GM21737 (cell line): ENCODE data around the gene CELF2.
"Not testable (repeated sequence)": the region's sequence is repeated elsewhere in the genome, so short reads cannot be mapped to it uniquely, and the experiment has no call there.

Experiments
- ATAC-seq: cut with Tn5 transposase; IDR thresholded peaks from one replicate; pipeline ENCODE4 v1.9.1; 2021; ENCODE audit warnings: mild to moderate bottlenecking, moderate library complexity; ENCODE audit not compliant: unreplicated experiment

The CELF2 gene

DNA sequence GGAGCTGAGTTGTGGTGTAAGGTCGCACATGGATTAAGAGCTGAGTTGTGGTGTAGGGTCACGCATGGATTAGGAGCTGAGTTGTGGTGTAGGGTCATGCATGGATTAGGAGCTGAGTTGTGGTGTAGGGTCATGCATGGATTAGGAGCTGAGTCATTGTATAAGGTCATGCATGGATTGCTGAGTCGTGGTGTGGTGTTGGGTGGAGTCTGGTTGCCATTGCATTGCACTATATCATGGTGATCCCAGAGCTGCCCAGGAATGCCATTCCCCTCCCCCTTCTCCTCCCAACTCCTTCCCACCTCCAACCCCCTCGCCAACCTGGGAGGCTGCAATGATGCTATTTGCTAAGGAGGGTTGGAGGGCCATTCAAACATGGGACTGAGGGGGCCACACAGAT is 349.2 kb downstream of the CELF2 start:
- not testable (repeated sequence) for ATAC-seq

DNA sequence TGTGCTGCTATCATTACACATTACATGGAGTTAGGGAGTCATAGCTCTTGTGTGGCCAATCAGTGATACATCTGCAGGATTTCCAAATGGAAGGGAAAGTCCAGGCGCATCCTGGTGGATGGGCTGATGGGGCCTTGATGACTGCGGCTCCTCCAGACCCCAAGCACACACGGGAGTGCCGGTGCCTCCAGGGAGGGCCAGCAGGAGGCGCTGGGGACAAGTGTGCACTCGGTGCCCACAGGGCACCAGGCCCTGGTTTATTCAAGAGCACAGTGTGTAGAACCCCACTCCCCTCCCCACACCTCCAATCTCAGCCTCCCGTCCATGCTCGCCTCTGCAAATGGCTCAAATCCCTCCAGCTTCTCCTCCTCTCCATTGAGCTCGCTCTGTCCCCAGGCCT is 349.8 kb downstream of the CELF2 start:
- no peak for ATAC-seq

DNA sequence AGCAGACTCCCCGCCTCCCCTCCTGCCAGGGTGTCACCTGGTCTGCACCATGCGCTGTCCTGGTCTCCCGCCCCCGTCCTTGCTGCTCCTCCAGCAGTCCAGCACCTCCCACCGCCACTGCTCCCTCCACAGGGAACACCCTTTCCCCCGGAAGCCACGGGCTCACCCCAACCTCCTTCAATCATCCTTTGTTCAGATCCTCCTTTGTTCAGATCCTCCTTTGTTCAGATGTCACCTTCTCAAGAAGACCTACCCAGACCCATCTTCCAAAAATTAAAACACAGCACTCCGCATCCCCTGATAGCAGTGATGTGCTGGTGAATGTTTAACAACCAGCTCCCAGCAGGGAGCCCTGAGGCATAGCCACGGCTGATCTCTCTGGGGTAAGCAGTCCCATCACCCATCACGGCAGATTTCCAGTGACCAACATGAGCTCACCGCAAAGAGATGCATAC is 356.1 kb downstream of the CELF2 start:
- no peak for ATAC-seq

GRCh38 chr10:11377267-11377666 is 359.6 kb downstream of the CELF2 start:
- no peak for ATAC-seq

DNA sequence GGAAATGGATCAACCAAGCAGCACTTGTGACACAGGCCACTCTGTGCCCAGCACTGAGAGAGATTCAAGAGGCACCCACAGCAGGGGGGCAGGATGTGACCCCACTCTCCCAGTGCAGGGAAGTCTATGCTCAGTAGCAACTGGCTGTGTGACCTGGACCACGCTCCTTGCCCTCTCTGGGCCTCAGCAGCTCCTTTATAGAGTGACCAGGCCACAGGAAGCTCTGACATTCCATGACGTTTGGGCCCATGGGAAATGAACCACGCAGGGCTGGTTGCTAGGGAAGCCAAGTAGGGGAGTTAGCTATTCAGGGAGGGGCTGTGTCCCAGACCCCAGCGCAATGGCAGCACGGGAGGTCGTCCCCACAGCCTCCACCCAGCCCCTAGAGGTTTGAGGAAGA is 361.2 kb downstream of the CELF2 start:
- no peak for ATAC-seq

DNA sequence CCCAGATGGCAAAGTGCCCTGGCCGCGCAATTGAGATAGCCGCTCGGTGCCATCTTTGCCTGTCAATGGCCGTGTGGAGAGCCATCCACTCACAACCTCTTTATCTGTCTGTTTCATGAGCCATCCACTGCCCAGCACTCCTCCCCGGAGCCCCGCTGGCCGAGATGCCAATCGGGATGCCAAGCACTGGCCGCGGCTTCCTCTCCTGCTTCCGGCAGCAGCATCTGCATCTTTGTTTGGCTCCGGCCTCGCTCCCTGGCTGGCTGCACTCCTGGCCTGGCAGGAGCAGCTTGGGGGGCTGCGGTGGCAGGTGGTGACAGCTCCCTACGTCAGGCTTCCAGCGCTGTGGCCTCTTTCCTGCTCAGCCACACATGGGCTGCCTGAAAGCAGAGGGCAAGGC is 362.1 kb downstream of the CELF2 start:
- ATAC-seq: no peak

DNA sequence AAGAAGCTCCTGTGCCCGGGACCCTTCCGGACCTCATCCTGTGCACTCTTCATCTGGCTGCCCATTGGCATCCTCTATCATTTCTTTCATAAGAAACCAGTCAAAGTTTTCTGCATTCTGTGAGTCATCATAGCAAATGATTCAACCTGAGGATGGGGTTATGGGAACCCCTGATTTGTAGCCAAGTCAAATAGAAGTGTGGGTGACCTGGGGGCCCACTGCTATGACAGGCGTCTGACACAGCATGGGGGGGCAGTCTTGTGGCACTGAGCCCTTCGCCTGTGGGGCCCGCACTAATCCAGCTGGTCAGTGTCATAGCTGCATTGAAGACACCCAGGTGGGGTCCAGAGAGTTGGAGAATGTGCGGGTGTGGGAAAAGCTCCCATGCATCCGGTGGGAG is 363.4 kb downstream of the CELF2 start:
- ATAC-seq: no peak

DNA sequence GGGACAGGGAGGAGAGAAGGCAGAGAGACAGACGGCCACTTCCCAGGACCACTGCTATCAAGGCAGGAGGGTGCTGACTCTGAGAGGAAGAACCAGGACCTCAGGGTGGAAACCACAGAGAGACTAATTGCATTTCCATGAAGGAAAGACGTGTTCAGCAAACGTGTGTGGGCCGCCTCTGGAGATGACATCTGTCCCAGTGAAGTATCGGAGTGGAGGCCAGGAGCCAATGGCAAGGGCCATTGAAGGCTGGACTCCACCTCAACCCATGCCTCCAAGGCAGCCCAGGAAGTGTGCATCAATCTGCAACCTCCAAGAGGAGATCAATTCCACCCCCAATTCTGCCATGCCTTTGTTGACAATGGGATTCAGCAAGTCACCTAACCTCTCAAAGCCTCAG is 363.8 kb downstream of the CELF2 start:
- no peak for ATAC-seq

DNA sequence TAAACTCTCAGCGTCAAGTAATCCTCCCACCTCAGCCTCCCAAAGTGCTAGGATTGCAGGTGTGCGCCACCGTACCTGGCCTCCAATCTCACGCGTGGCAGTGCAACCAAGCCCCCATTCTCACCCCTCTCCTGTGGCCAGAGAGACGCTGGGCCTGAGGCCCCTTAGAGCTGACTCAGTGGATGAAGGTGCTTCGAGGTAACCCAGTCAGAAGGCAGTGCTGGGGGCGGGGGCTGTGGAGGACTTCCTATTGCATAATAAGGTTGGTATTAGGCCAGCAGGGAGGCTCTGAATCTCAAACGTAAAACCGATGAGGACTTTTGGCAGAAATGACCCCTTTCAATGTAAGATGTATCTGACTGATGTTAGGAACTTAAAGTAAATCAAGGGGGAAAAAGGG is 364.5 kb downstream of the CELF2 start:
- ATAC-seq: no peak

DNA sequence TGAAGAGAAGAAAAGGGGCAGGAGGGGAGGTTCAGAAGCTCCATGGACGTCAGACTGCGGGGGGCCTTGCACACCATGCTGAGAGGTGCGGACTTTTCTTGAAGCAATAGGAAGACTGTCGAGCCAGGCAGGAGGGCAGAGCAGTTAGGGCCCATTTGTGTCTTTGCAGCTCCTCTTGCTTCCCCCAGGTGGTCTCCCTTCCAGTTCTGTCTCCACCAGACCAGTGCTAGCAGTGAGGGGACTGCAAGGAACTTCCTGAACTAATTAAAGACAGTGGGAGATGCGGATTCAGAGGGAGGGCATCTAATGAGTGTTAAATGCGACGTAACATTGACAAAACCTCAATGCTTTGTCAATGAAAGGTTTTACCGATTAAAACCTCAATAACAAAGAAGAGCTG is 368.4 kb downstream of the CELF2 start:
- ATAC-seq: no peak
